ENCODE data around the gene SIN3A. TPM values are rescaled to one million over a fixed set of nuclear protein-coding genes. Genes with fewer than 3 reads are reported as not detected.

Gene SIN3A
- total RNA-seq, 3 donors from 2014 or later = 52.6 to 75.3 (median 60.6) TPM

DNA sequence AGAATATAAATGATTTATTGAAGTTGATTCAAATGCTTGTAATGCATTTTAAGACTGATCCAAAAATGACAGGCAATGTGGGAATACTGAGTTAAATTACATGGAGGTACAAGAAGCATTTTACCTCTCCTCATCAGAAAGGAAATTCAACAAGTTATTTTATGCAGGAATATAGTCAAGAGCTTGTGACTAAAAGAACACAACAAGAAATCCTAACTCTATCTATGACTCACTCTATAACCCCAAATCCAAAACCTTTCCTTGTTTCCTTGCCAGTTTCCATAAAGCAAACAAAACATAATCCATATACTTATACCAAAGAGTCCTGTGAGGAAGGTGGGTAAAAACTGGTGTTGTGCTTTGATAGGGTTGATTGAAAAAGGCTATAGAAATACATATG lies 30.8 kb downstream of the SIN3A start:
- no peak for DNase-seq
- peak; percentile 85 for ATAC-seq
- TF ChIP-seq, protein P1, sequence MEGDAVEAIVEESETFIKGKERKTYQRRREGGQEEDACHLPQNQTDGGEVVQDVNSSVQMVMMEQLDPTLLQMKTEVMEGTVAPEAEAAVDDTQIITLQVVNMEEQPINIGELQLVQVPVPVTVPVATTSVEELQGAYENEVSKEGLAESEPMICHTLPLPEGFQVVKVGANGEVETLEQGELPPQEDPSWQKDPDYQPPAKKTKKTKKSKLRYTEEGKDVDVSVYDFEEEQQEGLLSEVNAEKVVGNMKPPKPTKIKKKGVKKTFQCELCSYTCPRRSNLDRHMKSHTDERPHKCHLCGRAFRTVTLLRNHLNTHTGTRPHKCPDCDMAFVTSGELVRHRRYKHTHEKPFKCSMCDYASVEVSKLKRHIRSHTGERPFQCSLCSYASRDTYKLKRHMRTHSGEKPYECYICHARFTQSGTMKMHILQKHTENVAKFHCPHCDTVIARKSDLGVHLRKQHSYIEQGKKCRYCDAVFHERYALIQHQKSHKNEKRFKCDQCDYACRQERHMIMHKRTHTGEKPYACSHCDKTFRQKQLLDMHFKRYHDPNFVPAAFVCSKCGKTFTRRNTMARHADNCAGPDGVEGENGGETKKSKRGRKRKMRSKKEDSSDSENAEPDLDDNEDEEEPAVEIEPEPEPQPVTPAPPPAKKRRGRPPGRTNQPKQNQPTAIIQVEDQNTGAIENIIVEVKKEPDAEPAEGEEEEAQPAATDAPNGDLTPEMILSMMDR (IDR thresholded peaks at IDR 0.05) = no peak
- no peaks in the 10 kb centered on the region for H3K4me1 ChIP-seq (ENCODE audit: low read depth)
- intact Hi-C loops (cut with DNase I, micrococcal nuclease) = no loop called here
- no peak overlapping the region for H3K4me3 ChIP-seq
- H3K9me3 ChIP-seq = no peaks in the 10 kb centered on the region
- no peaks in the 10 kb centered on the region for H3K36me3 ChIP-seq (ENCODE audit: low read depth)

DNA sequence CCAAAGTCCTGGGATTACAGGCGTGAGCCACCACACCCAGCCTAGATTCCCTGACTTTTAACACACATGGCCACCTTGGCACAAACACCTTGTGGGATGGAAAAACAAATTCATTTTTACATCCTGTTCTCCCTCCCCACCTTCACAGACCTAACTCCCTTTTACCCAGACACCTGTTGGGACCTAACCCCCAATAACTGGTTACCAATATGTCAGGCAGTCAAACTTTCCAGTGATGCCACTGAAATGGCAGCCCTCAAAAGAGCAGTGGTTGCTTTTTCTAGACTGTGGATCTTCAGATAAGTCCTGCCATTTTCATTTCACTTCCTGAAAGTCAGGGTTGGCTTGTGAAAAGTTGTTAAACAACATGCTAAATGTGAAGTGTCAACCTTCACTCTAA lies 34.9 kb downstream of the SIN3A start:
- DNase-seq (no peak), ATAC-seq (no peak)
- H3K4me3 ChIP-seq = no peak overlapping the region
- H3K36me3 ChIP-seq (ENCODE audit: low read depth) = peaks cover 5% of the 10 kb centered on the region
- H3K9me3 ChIP-seq = no peaks in the 10 kb centered on the region
- TF ChIP-seq, protein P1 (IDR thresholded peaks at IDR 0.05) = no peak
- intact Hi-C loops (cut with DNase I, micrococcal nuclease) = no loop called here
- H3K4me1 ChIP-seq (ENCODE audit: low read depth) = no peaks in the 10 kb centered on the region

DNA sequence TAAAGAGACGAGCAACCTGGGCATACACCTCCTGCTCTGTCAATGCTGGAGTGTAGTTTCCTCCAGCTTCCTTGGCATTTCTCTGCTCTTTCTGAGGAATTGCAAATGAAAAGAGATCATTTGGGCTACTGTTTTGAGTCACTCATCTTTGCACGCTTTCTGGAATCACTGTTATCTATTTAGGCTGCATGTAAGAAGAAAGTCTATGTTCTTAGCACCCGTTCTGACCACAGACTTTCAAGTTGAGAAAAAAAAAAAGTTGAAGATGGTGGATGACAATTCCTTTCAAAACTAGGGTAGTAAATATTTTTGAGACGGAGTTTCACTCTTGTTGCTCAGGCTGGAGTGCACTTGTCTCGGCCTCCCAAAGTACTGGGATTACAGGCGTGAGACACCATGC lies 41.3 kb downstream of the SIN3A start:
- intact Hi-C loops (cut with DNase I, micrococcal nuclease) = no loop called here
- no peak for DNase-seq

DNA sequence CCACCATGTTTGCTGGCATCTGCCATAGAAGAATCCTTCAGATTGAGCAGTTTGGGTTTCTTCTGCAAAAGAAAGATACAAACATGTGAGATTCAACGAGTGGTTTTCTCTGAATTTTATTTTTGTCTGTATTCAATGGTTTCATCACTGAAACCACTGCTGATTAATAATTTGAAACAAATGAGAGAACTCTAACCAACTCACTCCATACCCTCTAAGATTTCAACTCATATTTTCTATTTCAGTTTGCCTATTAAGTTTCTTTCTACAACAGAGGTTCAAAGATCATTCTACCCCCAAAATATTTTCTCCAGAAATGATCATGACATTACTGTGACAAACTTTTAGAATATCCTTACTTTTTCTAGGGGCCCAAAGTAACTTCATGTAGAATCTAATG lies 44.4 kb downstream of the SIN3A start:
- DNase-seq = no peak
- TF ChIP-seq, protein P1 (IDR thresholded peaks at IDR 0.05) = no peak
- H3K4me1 ChIP-seq (ENCODE audit: low read depth) = no peaks in the 10 kb centered on the region
- H3K36me3 ChIP-seq (ENCODE audit: low read depth) = peaks cover 8% of the 10 kb centered on the region
- no peak overlapping the region for H3K4me3 ChIP-seq
- no peak for ATAC-seq
- intact Hi-C loops (cut with DNase I, micrococcal nuclease) = no loop called here
- no peaks in the 10 kb centered on the region for H3K9me3 ChIP-seq

More for the DNA sequence above, 41.3 kb downstream of the SIN3A start:
- no peak for ATAC-seq
- Histone ChIP-seq H3K36me3 (ENCODE audit: low read depth) (peaks cover 14% of the 10 kb centered on the region), H3K4me3 (no peak overlapping the region), H3K9me3 (no peaks in the 10 kb centered on the region), H3K4me1 (ENCODE audit: low read depth) (no peaks in the 10 kb centered on the region)
- TF ChIP-seq, protein P1 (IDR thresholded peaks at IDR 0.05) = no peak

DNA sequence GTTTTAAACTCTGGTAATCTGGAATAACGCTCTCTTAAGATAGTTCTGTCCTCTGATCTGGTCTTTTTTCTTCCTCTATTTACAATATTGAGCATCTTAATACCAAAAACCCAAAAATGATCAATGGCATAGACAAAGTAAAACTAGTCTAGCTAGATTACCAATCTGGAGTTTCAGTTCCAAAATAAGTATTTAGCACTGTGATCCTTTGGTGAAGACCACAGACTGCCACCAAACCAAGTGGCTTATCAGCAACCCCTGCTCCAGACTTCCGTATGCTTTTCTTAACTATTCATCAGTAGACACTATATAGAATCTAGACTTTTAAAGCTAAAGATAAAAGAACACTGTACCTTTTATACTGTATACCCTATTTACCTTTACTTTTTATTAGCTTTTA lies 47.6 kb downstream of the SIN3A start:
- Histone ChIP-seq H3K36me3 (ENCODE audit: low read depth) (no peaks in the 10 kb centered on the region), H3K4me3 (no peak overlapping the region), H3K9me3 (no peaks in the 10 kb centered on the region), H3K4me1 (ENCODE audit: low read depth) (no peaks in the 10 kb centered on the region)
- DNase-seq (no peak), ATAC-seq (no peak)
- intact Hi-C loops (cut with DNase I, micrococcal nuclease) = no loop called here
- TF ChIP-seq, protein P1 (IDR thresholded peaks at IDR 0.05) = no peak

DNA sequence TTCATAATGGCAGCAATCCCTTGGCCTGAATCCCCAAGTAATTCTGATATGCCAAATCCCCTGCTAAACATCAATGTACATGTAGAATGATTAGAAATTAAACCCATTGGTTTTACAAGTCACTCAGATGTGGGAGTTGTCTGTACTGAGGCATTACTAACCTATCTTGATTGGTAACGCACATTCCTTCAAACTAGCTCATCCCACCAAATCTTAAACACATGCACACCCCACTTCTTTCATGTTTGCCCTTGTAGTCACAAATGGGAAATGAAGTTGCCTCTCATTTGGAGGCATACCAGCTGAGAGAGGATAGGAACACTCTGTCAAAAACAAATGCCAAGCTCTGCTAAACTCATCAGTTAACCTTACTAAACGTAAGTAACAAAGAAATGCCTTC lies 54.0 kb downstream of the SIN3A start:
- Histone ChIP-seq H3K4me3 (no peak overlapping the region), H3K4me1 (ENCODE audit: low read depth) (no peaks in the 10 kb centered on the region), H3K9me3 (no peaks in the 10 kb centered on the region), H3K36me3 (ENCODE audit: low read depth) (peaks cover 6% of the 10 kb centered on the region)
- TF ChIP-seq, protein P1 (IDR thresholded peaks at IDR 0.05) = no peak
- no peak for ATAC-seq
- DNase-seq = no peak
- intact Hi-C loops (cut with DNase I, micrococcal nuclease) = no loop called here
